DOHH2 (cell line): ENCODE data around the gene ANXA4.

ENCODE experiments used
- H3F3A ChIP-seq: fragments of 200-600 bp; sonication (generic), shearing (Covaris generic); 2 replicates; pipeline ENCODE4 v1.6.0; 2016; ENCODE audit warnings: antibody characterized with exemption, mild to moderate bottlenecking; ENCODE audit not compliant: control insufficient read depth, insufficient read depth
- H3K27ac ChIP-seq: fragments of 200-600 bp; sonication (generic); 2 replicates; pipeline ENCODE4 v1.5.1; 2014; ENCODE audit warnings: low read depth, mild to moderate bottlenecking, low read length, moderate library complexity
- H3K27me3 ChIP-seq: fragments of 200-600 bp; sonication (generic); 2 replicates; pipeline ENCODE4 v1.6.1; 2014; ENCODE audit warnings: mild to moderate bottlenecking, low read length, mixed read lengths; ENCODE audit not compliant: control insufficient read depth
- H3K36me3 ChIP-seq: fragments of 200-600 bp; sonication (generic); 2 replicates; pipeline ENCODE4 v1.6.1; 2014; ENCODE audit warnings: mild to moderate bottlenecking, low read length, moderate library complexity, mixed read lengths; ENCODE audit not compliant: control insufficient read depth
- H3K4me1 ChIP-seq: fragments of 200-600 bp; sonication (generic); 2 replicates; pipeline ENCODE4 v1.6.1; 2014; ENCODE audit warnings: mild to moderate bottlenecking, low read length, mixed read lengths; ENCODE audit not compliant: control insufficient read depth
- H3K4me2 ChIP-seq: fragments of 200-600 bp; sonication (generic); 2 replicates; pipeline ENCODE4 v1.6.0; 2014; ENCODE audit warnings: mild to moderate bottlenecking, low read length, moderate library complexity
- H3K4me3 ChIP-seq: fragments of 200-600 bp; sonication (generic); 2 replicates; pipeline ENCODE4 v1.5.1; 2014; ENCODE audit warnings: mild to moderate bottlenecking, low read length, mixed read lengths
- H3K79me2 ChIP-seq: fragments of 200-600 bp; sonication (generic); 2 replicates; pipeline ENCODE4 v1.6.1; 2014; ENCODE audit warnings: mild to moderate bottlenecking, low read length, mixed read lengths; ENCODE audit not compliant: control insufficient read depth
- H3K9me2 ChIP-seq: fragments of 200-600 bp; sonication (generic); replicated peaks from 2 replicates; pipeline ENCODE4 v1.6.1; 2014; ENCODE audit warnings: mild to moderate bottlenecking, low read length, mixed read lengths; ENCODE audit not compliant: control insufficient read depth
- H3K9me3 ChIP-seq: fragments of 200-600 bp; sonication (generic); 2 replicates; pipeline ENCODE4 v1.6.1; 2014; ENCODE audit warnings: antibody characterized with exemption, low read length, mixed read lengths; ENCODE audit not compliant: control insufficient read depth, insufficient read depth
- H4K20me1 ChIP-seq: fragments of 200-600 bp; sonication (generic); 2 replicates; pipeline ENCODE4 v1.6.0; 2014; ENCODE audit warnings: low read depth, mild to moderate bottlenecking, antibody characterized with exemption, low read length, moderate library complexity; ENCODE audit not compliant: control insufficient read depth, insufficient read depth
- CTCF ChIP-seq: fragments of 200-600 bp; sonication (generic); IDR thresholded peaks from one replicate; pipeline ENCODE4 v1.5.1; 2014; ENCODE audit warnings: antibody characterized with exemption, mild to moderate bottlenecking, low read depth, low read length; ENCODE audit not compliant: poor library complexity, severe bottlenecking
- EZH2phosphoT487 ChIP-seq: fragments of 200-600 bp; sonication (generic); IDR thresholded peaks from 2 replicates; pipeline ENCODE4 v1.6.1; 2017; ENCODE audit warnings: borderline replicate concordance, mild to moderate bottlenecking, antibody characterized with exemption, low read length, moderate library complexity, mixed read lengths

ANXA4 gene

GRCh38 chr2:69776886-69777785 lies 35.2 kb downstream of the ANXA4 start:
- no peaks in the 10 kb centered on the region for H3K27me3 ChIP-seq
- no peaks in the 10 kb centered on the region for H3K9me2 ChIP-seq
- no peak overlapping the region for H3K27ac ChIP-seq
- H3F3A ChIP-seq: no peaks in the 10 kb centered on the region
- no peaks in the 10 kb centered on the region for H3K9me3 ChIP-seq
- H3K4me3 ChIP-seq: no peak overlapping the region
- H3K4me1 ChIP-seq: peaks cover 22% of the 10 kb centered on the region
- H3K79me2 ChIP-seq: no peaks in the 10 kb centered on the region
- TF ChIP-seq CTCF (no peak), EZH2phosphoT487 (no peak)
- H3K36me3 ChIP-seq: no peaks in the 10 kb centered on the region
- H4K20me1 ChIP-seq: no peaks in the 10 kb centered on the region
- H3K4me2 ChIP-seq: no peak overlapping the region

GRCh38 chr2:69777786-69778105 lies 35.8 kb downstream of the ANXA4 start:
- Histone ChIP-seq H3K4me3 (no peak overlapping the region), H3K4me1 (peaks cover 22% of the 10 kb centered on the region), H3K27ac (no peak overlapping the region), H3K79me2 (no peaks in the 10 kb centered on the region), H3K9me3 (no peaks in the 10 kb centered on the region), H4K20me1 (no peaks in the 10 kb centered on the region), H3K27me3 (no peaks in the 10 kb centered on the region), H3F3A (no peaks in the 10 kb centered on the region), H3K9me2 (no peaks in the 10 kb centered on the region), H3K4me2 (no peak overlapping the region), H3K36me3 (no peaks in the 10 kb centered on the region)
- TF ChIP-seq CTCF (no peak), EZH2phosphoT487 (no peak)

DNA sequence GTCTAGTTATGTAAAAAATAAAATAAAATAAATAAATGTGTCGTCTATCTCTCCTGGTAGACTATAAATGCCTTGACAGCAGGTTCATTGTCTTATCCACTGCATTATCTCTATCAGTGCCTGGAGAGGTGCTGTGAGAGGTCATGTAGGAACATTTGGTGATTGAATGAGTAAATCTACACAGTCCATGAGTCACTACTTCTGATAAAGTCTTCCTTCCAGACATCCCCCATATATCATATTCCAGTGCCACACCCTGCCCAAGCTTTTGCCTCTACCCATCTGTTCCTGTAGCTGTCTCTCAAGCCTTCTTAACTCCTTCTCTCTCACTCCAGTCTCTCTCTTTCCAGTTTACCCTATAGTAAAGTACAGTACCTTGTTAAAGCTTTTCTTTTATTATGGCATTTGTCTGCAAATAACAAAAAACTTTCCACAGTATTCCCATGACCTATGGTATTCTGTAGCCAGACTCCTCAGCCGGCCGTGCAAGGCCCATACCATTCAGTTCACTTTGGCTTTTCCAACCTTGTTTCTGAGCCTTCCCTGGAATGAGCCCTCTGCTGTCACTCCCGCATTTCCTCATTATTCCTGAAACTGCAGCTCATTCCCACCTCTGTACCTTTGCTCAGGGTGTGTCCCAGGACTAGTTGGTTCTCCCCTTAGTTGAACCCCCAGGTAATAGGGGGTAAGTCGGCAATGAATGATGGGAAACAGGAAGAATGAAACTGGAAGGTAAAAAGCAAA lies 37.5 kb downstream of the ANXA4 start:
- Histone ChIP-seq H3K9me2 (no peaks in the 10 kb centered on the region), H3F3A (no peaks in the 10 kb centered on the region), H3K9me3 (no peaks in the 10 kb centered on the region), H3K36me3 (no peaks in the 10 kb centered on the region), H3K27me3 (no peaks in the 10 kb centered on the region), H3K27ac (no peak overlapping the region), H4K20me1 (no peaks in the 10 kb centered on the region), H3K4me3 (no peak overlapping the region), H3K4me2 (no peak overlapping the region), H3K79me2 (no peaks in the 10 kb centered on the region), H3K4me1 (peaks cover 22% of the 10 kb centered on the region)
- TF ChIP-seq CTCF: no peak
- no peak for TF ChIP-seq EZH2phosphoT487
